Activated T-helper 1 cell treated with anti-CD3 and anti-CD28 coated beads, Interleukin-2, amount 50 U/mL, for 16 hours (primary cell): Measurements from ENCODE around the gene AKAP13.

Source experiments
- DNase-seq, 2 donors: peaks; one replicate each; pipeline ENCODE4 v3.0.0-alpha.2; 2020; ENCODE audit warnings: low read depth in 1 of 2, low spot score in 1 of 2

Gene AKAP13

GRCh38 chr15:85386261-85386660 is 5.9 kb downstream of the AKAP13 start:
- no peak for DNase-seq

GRCh38 chr15:85388566-85389305 is 8.3 kb downstream of the AKAP13 start:
- DNase-seq = no peak

- no peak for DNase-seq
Measured at GRCh38 chr15:85389306-85389650, 8.9 kb downstream of the AKAP13 start.

GRCh38 chr15:85389772-85390171 is 9.4 kb downstream of the AKAP13 start:
- no peak for DNase-seq

- no peak for DNase-seq
Measured at GRCh38 chr15:85393210-85393609, 12.8 kb downstream of the AKAP13 start.

- no peak for DNase-seq
Measured at GRCh38 chr15:85394554-85395333, 14.3 kb downstream of the AKAP13 start.

GRCh38 chr15:85396554-85396953 is 16.2 kb downstream of the AKAP13 start:
- no peak for DNase-seq

- DNase-seq = no peak
Measured at GRCh38 chr15:85397151-85397550, 16.7 kb downstream of the AKAP13 start.

- DNase-seq = no peak
Measured at GRCh38 chr15:85397926-85398325, 17.5 kb downstream of the AKAP13 start.

GRCh38 chr15:85398822-85399221 is 18.4 kb downstream of the AKAP13 start:
- DNase-seq = no peak

- DNase-seq = no peak
Measured at GRCh38 chr15:85399627-85400026, 19.2 kb downstream of the AKAP13 start.

GRCh38 chr15:85400606-85401005 is 20.2 kb downstream of the AKAP13 start:
- DNase-seq = no peak

GRCh38 chr15:85401108-85401774 is 20.8 kb downstream of the AKAP13 start:
- no peak for DNase-seq

GRCh38 chr15:85402195-85402881 is 21.9 kb downstream of the AKAP13 start:
- no peak for DNase-seq

- DNase-seq = no peak
Measured at GRCh38 chr15:85403745-85404144, 23.3 kb downstream of the AKAP13 start.

GRCh38 chr15:85404176-85404917 is 23.9 kb downstream of the AKAP13 start:
- no peak for DNase-seq

- DNase-seq = no peak
Measured at GRCh38 chr15:85404918-85405866, 24.8 kb downstream of the AKAP13 start.

GRCh38 chr15:85406916-85407315 is 26.5 kb downstream of the AKAP13 start:
- no peak for DNase-seq

- peak in 1 of 2 donors; percentile 6 for DNase-seq
Measured at GRCh38 chr15:85407421-85408269, 27.2 kb downstream of the AKAP13 start.
